Activated naive CD4-positive, alpha-beta T cell treated with anti-CD3 and anti-CD28 coated beads, Interleukin-2, amount 50 U/mL, for 72 hours (primary cell): ENCODE measurements around the gene GRIK2. TPM values are rescaled to one million over a fixed set of nuclear protein-coding genes. Genes with fewer than 3 reads are reported as not detected.

Experiments
- ATAC-seq, 2 donors: fragments of 150-1000 bp; cut with Tn5 transposase; 2 replicates each; pipeline ENCODE4 v1.10.0; 2021; ENCODE audit warnings: mild to moderate bottlenecking in 2 of 2, moderate library complexity in 2 of 2
- DNase-seq, 2 donors: peaks; one replicate each; pipeline ENCODE4 v3.0.0; 2021 to 2022; ENCODE audit warnings: low spot score in 2 of 2
- H3K27ac Mint-ChIP-seq, 2 donors: one replicate each; pipeline ENCODE4 v1.8.0; 2022; ENCODE audit warnings: mild to moderate bottlenecking in 2 of 2, mixed read lengths in 2 of 2
- H3K36me3 Mint-ChIP-seq, 2 donors: one replicate each; pipeline ENCODE4 v1.8.0; 2022; ENCODE audit warnings: mixed read lengths in 2 of 2
- H3K9me3 Mint-ChIP-seq, 2 donors: one replicate each; pipeline ENCODE4 v1.8.0; 2022; ENCODE audit warnings: mixed read lengths in 2 of 2
- total RNA-seq, 2 donors: library from RNA; stranded (reverse); gene quantifications; one replicate each; pipeline ENCODE4 v1.2.3, GENCODE V29; 2022

GRIK2 gene
- total RNA-seq, 2 donors from 2014 or later, result not detected

DNA sequence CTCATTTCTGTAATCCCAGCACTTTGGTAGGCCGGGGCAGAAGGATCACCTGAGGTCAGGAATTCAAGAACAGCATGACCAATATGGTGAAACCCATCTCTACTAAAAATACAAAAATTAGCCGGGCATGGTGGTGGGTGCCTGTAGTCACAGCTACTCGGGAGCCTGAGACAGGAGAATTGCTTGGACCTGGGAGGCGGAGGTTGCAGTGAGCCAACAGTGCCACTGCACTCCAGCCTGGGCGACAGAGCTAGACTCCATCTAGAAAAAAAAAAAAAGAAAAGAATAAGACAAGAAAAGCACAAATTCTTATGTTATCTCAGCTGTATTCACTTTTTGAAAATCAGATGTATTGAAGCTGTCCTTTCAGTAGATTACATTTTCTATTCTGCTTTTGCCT lies 289.4 kb downstream of the GRIK2 start:
- DNase-seq (no peak), ATAC-seq (no peak)
- H3K36me3 Mint-ChIP-seq, result no peaks in the 10 kb centered on the region
- H3K9me3 Mint-ChIP-seq, result peaks cover 0 to 7% of the 10 kb centered on the region in 2 donors
- no peak overlapping the region for H3K27ac Mint-ChIP-seq

DNA sequence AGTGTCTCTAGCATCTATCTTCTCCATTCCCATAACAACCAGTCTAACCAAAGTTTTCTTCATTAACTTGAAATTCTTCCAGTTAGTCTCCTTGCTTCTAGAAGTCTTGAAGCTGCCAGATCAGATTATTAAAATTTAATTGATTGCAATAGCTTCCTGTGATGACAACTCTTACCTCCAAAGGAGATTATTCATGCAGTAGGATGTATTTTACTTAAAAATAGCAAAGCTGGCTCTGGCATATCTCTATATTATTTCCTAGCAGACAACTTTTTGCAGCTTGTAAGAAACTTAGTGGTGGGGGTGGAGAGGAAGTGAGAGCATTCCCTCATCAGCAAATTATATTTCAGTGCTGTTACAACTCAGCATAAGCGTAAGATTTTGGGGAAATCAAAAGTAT lies 290.4 kb downstream of the GRIK2 start:
- no peak overlapping the region for H3K27ac Mint-ChIP-seq
- peaks cover 0 to 7% of the 10 kb centered on the region in 2 donors for H3K9me3 Mint-ChIP-seq
- ATAC-seq (no peak), DNase-seq (no peak)
- no peaks in the 10 kb centered on the region for H3K36me3 Mint-ChIP-seq

DNA sequence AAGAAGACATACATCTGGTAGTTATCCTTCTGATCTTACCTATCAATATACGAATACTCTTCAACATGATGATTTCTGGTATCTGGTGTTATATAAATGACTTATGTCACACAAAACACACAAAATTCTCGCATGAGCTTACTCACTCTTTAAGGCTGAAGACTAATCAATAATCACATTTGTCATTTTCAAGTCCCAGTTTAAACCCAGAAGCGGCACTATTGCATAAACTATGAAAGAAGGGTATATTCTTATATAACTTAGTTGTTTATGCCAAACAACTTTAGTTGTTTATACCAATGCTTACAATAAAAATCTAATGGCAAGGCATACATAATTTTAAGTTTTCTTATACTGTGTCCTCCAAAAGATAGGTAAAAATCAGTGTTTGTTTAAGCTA lies 293.1 kb downstream of the GRIK2 start:
- ATAC-seq (no peak), DNase-seq (no peak)
- H3K9me3 Mint-ChIP-seq, result peaks cover 3 to 7% of the 10 kb centered on the region in 2 donors
- H3K27ac Mint-ChIP-seq, result no peak overlapping the region
- H3K36me3 Mint-ChIP-seq, result no peaks in the 10 kb centered on the region

DNA sequence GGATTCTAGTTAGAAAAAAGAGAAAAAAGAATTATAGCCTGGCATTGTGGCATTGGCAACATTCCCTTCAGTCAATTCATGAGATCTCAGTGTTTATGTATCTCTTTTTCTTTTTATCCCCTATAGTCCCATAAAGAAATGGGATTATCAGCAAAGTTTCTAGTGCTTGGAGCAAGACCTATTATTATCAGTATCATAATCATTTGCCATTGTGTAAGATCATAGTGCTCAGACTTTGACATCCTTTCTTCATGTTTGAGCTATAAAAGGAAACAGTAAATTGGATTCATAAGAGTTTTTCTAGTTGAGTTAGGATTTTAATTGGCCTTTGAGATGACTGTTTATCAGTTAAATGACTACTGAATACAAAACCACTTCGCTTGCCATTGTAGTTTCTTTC lies 295.6 kb downstream of the GRIK2 start:
- no peak for ATAC-seq
- H3K9me3 Mint-ChIP-seq, result peaks cover 3 to 4% of the 10 kb centered on the region in 2 donors
- no peak for DNase-seq
- no peak overlapping the region for H3K27ac Mint-ChIP-seq
- no peaks in the 10 kb centered on the region for H3K36me3 Mint-ChIP-seq

DNA sequence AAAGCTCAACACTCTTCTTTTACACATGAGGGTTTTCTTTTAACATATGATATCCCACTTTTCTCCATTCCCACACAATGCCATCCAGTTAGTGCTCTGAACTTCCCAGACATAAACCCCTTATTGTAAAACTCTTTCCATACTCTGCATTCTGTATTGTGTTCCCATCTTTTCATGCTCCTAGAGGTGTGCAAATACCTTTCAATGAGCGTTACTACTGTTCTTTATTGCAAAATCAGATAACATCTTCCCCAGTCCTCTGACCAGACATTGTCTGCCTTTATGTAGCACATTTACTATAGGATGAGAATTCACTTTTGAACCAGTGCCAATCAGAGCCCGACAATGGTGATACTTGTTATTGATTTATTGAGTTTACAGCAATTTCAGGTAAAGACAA lies 296.2 kb downstream of the GRIK2 start:
- H3K36me3 Mint-ChIP-seq, result no peaks in the 10 kb centered on the region
- peaks cover 3 to 4% of the 10 kb centered on the region in 2 donors for H3K9me3 Mint-ChIP-seq
- no peak overlapping the region for H3K27ac Mint-ChIP-seq
- no peak for ATAC-seq
- no peak for DNase-seq

DNA sequence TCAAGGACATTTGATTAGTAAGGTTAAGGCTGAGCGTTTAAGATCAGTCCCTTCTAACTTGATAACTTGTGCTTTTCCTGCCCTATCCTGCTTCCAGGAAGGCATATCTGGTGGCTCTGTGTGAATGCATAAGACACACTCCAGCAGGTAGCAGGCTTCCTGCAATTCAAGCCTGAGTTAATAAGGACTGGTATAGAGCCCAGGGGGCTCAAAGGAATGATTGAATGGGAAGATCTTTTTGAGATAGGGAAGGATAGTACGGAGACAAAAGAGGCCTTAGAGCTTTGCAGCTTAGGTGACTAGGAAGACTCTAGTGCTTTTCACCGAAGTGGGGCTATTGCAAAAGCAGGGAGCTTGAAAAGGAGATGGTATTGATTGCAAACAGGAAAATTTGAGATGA lies 307.1 kb downstream of the GRIK2 start:
- Mint-ChIP-seq H3K36me3 (no peaks in the 10 kb centered on the region), H3K9me3 (peaks cover 4 to 5% of the 10 kb centered on the region in 2 donors), H3K27ac (no peak overlapping the region)
- DNase-seq (no peak), ATAC-seq (no peak)

DNA sequence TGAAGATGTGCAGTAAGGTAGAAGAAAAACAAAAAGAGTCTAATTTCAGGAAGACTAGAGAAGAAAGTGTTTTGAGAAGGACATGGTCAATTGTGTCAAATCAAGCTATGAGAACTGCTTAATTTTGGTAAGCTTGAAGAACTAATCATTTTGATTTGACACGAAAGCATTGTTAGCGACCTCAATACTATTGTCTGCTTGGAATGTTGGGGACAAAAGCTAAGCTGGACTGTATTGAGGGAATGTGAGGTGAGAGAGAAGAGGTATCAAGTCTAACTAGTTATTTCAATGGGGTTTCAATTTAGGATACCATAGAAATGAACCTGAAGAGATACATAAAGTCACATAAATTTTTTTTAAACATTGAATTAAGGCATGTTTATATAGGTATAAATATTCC lies 309.8 kb downstream of the GRIK2 start:
- ATAC-seq, result no peak
- Mint-ChIP-seq H3K27ac (no peak overlapping the region), H3K36me3 (no peaks in the 10 kb centered on the region), H3K9me3 (peaks cover 4 to 5% of the 10 kb centered on the region in 2 donors)
- DNase-seq, result no peak

DNA sequence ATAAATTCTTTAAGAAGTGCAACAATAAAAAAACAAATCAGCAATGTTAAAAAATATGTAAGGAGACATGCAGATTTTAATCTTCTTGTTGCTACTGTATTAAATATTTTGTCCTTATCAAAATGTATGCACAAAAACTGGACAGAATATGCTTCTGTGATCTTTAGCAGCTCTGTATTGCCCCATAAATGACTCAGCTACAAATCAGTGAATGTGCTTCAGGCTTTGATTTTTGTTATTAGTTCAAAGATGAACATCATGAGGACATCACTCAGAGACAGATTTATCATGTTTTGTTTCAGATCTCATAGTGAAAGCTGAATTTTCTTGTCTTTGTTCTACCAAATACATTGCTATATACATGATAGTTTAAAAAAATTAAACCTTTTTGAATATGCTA lies 312.4 kb downstream of the GRIK2 start:
- Mint-ChIP-seq H3K27ac (no peak overlapping the region), H3K9me3 (peaks cover 4 to 5% of the 10 kb centered on the region in 2 donors), H3K36me3 (no peaks in the 10 kb centered on the region)
- ATAC-seq (no peak), DNase-seq (no peak)

DNA sequence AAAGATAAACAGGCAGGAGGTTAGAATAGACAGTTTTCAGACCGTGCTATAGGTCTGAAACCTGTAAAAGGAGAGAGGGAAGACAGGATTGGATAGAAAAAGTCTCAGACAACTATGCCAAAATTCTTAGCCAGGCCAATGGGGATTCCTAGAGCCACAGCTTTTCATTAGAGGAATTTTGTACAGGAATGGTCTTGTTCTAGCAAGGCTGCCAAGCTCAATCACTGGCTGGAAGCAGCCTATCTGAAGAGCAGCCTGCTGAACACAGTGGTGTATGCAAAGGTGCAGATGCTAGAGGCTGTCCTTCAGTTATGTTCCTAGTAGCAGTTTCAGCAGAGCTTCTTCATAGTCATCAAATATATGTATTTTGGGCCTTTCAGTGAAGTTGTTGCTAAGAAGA lies 313.1 kb downstream of the GRIK2 start:
- peaks cover 4 to 5% of the 10 kb centered on the region in 2 donors for H3K9me3 Mint-ChIP-seq
- no peaks in the 10 kb centered on the region for H3K36me3 Mint-ChIP-seq
- no peak overlapping the region for H3K27ac Mint-ChIP-seq
- ATAC-seq (no peak), DNase-seq (no peak)

DNA sequence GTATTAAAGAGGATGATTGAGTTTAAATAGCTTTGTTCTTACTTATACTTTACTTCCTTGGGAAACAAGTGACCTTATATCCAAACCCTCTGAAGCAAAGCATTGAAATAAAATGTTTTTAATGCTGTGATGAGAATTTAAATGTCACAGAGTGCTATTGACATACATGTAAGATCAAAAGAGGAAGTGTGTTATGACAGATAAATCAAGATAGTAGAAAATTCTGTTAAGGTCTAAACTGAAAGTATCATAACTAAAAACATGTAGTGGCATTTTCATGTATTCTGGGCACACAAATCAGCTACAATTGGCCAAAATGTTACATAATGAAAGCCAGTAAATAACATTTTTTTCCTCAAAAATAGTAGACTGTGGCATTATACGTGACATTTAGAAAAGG lies 318.0 kb downstream of the GRIK2 start:
- Mint-ChIP-seq H3K27ac (no peak overlapping the region), H3K9me3 (peaks cover 0 to 4% of the 10 kb centered on the region in 2 donors), H3K36me3 (no peaks in the 10 kb centered on the region)
- no peak for ATAC-seq
- no peak for DNase-seq

DNA sequence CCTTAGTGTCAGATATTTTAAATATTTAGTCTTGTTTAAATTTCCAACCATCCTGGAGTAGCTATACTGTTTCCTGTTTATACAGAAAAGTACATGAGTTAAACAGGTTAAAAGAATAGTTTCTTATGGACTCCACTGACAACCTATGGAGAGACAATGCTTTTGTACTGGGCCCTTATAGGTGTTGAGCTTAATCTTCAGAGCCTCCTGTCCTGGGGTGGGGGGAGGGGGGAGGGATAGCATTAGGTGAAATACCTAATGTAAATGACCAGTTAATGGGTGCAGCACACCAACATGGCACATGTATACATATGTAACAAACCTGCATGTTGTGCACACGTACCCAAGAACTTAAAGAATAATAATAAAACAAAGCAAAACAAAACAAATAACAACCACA lies 322.9 kb downstream of the GRIK2 start:
- Mint-ChIP-seq H3K36me3 (no peaks in the 10 kb centered on the region), H3K27ac (no peak overlapping the region), H3K9me3 (peaks cover 0 to 3% of the 10 kb centered on the region in 2 donors)
- DNase-seq (no peak), ATAC-seq (no peak)

DNA sequence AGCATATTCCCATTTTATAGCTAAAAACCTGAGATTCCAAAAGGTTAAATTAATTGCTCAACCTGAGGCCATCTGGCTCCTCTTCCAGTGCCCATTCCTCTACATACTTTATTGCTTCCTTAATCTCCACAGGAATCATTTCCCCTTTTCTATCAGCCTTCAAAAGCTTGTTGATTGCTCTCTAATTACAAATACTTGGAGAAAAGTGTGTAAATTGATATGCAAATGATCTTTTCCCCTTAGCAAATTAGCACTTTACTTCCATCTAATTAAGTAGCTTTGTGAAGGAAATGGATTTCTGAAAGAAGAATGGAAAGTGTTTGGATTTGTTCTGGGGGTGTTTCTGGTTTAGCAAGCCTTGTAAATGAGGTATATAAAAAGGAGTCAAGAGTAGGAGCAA lies 323.3 kb downstream of the GRIK2 start:
- ATAC-seq (no peak), DNase-seq (no peak)
- peaks cover 0 to 3% of the 10 kb centered on the region in 2 donors for H3K9me3 Mint-ChIP-seq
- H3K36me3 Mint-ChIP-seq, result no peaks in the 10 kb centered on the region
- no peak overlapping the region for H3K27ac Mint-ChIP-seq

DNA sequence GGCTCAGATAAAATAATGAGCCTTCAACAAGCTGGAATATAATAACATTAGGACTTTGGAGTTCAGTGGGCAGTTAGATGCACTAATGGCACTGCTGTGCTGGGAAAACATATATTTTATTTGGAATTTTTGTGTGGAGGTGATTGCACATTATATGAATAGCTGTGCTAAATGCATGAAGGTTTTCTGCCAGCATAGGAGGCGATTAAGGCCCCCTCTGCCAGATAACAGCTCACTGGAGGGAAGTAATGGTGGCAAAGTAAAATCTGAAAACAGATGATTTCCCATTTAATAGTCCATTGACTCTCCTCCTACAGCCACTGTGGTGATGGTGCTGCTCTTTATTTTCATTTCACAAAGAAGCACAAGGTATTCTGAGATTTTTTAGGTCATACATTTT lies 326.0 kb downstream of the GRIK2 start:
- H3K27ac Mint-ChIP-seq, result no peak overlapping the region
- no peaks in the 10 kb centered on the region for H3K36me3 Mint-ChIP-seq
- peaks cover 3 to 5% of the 10 kb centered on the region in 2 donors for H3K9me3 Mint-ChIP-seq
- DNase-seq, result no peak
- no peak for ATAC-seq

DNA sequence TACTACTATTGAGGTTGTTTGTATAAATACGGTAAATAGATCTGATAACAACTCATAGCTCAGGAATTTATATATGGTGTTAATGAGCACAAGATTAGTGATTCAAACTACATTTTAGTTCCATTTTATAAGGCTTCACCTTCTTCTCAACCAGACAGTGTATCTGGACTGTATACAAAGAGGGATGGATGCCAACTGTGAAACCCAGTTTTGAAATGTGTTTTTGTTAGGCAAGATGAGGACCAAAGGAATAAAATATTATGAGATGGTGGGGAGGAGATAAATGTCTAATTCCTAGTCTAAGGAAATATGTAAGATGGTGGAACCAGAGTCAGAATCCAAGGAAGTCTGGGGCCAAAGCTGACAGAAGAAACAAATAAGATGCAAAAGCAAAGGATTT lies 329.0 kb downstream of the GRIK2 start:
- ATAC-seq (no peak), DNase-seq (no peak)
- Mint-ChIP-seq H3K9me3 (peaks cover 0 to 5% of the 10 kb centered on the region in 2 donors), H3K27ac (no peak overlapping the region), H3K36me3 (no peaks in the 10 kb centered on the region)

DNA sequence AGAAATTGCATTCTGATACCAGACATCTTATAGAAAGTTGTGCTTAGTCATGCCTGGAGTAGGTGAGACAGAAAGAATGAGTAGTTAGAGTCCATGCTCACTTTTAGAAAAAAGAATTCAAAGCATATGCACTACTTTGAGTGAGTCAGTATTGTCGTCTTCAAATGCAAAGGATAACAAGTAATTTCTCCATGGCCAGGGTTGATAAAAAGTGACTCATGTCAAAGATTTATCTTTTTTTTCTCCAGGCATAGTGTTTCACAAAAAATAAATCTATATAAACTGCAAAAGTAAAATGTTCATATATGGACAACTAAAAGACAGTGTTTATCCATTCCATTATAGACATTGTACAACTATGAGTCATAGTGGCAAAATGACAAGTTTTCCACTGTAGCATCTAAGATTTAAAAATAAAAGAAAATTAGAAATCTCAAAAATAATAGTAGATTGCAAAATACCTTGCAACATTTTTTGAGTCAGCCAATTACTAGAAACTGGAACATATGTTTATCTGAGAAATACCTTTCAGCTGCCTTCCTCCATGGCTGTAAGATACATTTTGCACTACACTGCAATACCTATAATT lies 329.6 kb downstream of the GRIK2 start:
- no peak for DNase-seq
- H3K27ac Mint-ChIP-seq, result no peak overlapping the region
- H3K36me3 Mint-ChIP-seq, result no peaks in the 10 kb centered on the region
- peaks cover 0 to 5% of the 10 kb centered on the region in 2 donors for H3K9me3 Mint-ChIP-seq
- no peak for ATAC-seq

DNA sequence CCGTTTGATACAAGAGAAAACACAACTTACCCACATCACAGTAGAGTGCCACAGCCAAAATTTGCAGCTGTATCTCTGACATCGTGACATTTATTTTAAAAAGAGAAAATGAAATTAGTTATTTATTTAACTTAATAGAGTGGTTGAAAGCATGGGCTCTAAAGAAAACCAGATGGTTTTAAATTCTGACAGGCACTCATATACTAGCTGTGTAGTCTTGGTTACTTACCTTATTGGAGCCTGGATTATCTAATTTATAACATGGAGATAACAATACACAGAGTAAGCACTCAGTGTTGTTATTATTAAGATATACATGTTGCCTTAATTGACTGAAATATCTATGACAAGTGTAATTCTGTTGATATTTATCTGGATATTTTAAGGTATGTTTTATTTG lies 334.9 kb downstream of the GRIK2 start:
- ATAC-seq, result no peak
- H3K36me3 Mint-ChIP-seq, result no peaks in the 10 kb centered on the region
- no peak overlapping the region for H3K27ac Mint-ChIP-seq
- no peaks in the 10 kb centered on the region for H3K9me3 Mint-ChIP-seq
- DNase-seq, result no peak

DNA sequence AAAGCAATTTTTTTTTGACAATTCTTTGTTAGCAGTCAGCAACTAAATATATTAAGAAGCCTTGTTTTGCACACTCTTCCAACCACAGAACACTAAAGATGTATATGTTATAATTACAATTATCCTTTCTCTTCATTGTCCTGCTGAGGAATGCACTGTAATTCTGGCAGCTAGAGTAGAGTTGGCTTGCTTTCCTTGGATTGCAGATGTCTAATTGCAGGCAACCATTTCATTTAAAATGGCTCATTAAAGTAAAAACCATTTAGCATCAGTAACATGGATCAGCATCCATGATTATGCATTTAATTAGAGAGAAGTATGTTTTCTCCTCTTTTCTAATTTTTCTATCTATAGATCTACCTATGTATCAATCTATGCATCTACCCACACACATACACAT lies 335.4 kb downstream of the GRIK2 start:
- Mint-ChIP-seq H3K27ac (no peak overlapping the region), H3K9me3 (peaks cover 0 to 3% of the 10 kb centered on the region in 2 donors), H3K36me3 (no peaks in the 10 kb centered on the region)
- DNase-seq (no peak), ATAC-seq (no peak)

DNA sequence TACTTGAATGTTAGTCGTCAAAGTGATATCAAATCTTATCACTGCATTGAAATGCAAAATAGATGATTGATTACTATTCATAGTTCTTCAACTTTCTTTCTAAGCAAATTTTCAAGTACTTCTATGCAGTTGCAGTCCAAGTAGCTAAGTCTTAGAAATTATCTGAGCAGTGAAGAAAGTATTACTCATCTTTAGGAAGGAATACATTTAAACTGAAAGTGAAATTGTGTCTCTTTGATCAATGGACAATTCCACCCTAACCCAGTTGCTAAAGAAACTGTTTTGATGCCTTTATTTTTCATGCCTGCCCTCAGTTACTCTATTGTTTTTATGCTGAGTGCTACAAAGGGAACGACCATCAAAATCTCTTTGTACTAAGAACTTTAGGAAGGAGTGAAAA lies 337.4 kb downstream of the GRIK2 start:
- Mint-ChIP-seq H3K9me3 (peaks cover 9 to 12% of the 10 kb centered on the region in 2 donors), H3K27ac (no peak overlapping the region)

DNA sequence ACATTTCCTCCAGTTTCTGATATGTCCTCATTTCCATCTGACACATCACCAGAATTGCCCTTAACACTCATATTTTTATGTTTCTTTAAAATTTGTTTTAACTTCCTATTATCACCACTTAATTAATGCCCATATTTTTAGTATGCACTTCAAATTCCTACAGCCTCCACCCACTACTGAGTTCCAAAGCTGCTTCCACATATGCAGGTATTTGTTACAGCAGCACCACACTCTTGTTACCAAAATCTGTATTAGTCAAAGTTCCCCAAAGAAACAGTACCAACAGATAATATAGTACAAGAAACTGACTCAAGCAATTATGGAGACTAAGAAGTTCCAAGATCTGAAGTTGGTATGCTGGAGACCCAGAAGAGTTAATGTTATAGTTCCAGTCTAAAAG lies 340.4 kb downstream of the GRIK2 start:
- Mint-ChIP-seq H3K27ac (no peak overlapping the region), H3K9me3 (peaks cover 17 to 25% of the 10 kb centered on the region in 2 donors), H3K36me3 (no peaks in the 10 kb centered on the region)
- DNase-seq, result no peak
- ATAC-seq, result no peak

More for the DNA sequence above, 337.4 kb downstream of the GRIK2 start:
- DNase-seq (no peak), ATAC-seq (no peak)
- H3K36me3 Mint-ChIP-seq, result no peaks in the 10 kb centered on the region
